ENCODE results near the gene PC. TPM values are rescaled to one million over a fixed set of nuclear protein-coding genes. Genes with fewer than 3 reads are reported as not detected.

Gene PC
- total and polyA plus RNA-seq, 5 experiments from 2014 or later, result 3.5 to 8.5 (median 6.9) TPM

GRCh38 chr11:66857234-66857926 lies 100.8 kb downstream of the PC start:
- no peaks in the 10 kb centered on the region for H3K9me3 Mint-ChIP-seq
- H3K36me3 Mint-ChIP-seq, result no peaks in the 10 kb centered on the region
- peak overlapping the region; percentile 44 to 86 (median 69) for H3K4me3 Mint-ChIP-seq
- no peaks in the 10 kb centered on the region for H3K27me3 Mint-ChIP-seq
- POLR2A ChIA-PET, result interaction anchor here (2.2 kb wide), 1 partner anchor 14 kb away, joined by 10 read pairs; the partner anchor contains the start of gene RCE1
- H3K27ac Mint-ChIP-seq, result peak overlapping the region in 2 of 10 donors; percentile 13 to 69
- H3K4me1 Mint-ChIP-seq, result peaks cover 5 to 8% (median 7%) of the 10 kb centered on the region in 4 donors
- ATAC-seq (no peak), DNase-seq (no peak)

DNA sequence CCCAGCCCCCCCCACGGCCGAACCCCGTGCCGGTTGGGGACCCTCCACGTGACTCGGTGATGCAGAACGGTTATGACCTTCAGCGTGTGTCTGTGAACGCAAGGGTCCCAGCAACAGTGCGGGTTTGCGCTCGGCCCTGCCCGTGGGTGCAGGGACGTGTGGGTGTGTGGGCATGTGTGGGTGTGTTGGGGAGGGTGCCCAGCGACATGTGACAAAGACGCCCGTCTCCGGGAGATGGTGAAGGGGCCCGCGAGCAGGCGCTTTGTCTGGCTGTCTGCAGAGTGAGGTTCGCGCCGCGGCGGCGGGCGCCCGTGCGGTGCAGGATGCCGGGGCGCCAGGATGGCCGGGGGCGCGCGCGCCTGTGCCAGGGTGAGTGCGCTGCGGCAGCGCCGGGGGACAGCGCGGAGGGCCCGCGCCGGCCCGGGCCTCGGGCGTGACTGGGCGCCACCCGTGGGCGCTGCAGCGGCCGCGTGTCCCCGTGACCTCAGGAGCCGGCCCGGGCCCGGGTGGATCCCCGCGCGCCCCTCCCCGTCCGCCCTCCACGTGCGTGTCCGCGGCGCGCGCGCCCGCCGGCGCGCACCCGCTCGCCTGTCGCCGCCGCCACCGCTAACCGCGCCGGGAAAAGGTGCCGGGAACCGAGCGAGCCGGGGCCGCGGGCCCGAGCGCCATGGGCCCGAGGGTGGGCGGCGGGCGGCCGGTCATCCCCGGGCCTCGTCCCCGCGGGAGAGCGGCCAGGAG lies 101.5 kb downstream of the PC start, which contains the start of gene LRFN4:
Gene LRFN4 (plus strand): TSS at position 569 of the 738 bp plus-strand sequence. CDS start 681 bp downstream, outside the sequence.
- Mint-ChIP-seq H3K36me3 (no peaks in the 10 kb centered on the region), H3K4me1 (peaks cover 5 to 12% (median 7%) of the 10 kb centered on the region in 4 donors), H3K27me3 (no peaks in the 10 kb centered on the region), H3K27ac (peak within 1 kb of the TSS in 7 of 10 donors; percentile 13 to 86 (median 68)), H3K9me3 (no peaks in the 10 kb centered on the region), H3K4me3 (peak within 1 kb of the TSS; percentile 79 to 93 (median 87))
- POLR2A ChIA-PET, result interaction anchor here (3.5 kb wide), 1 partner anchor 13 kb away, joined by 35 read pairs; the partner anchor contains the start of gene RCE1
- ATAC-seq, result peak; percentile 76 to 78
- peak in 7 of 10 donors; percentile 33 to 72 (median 53) for DNase-seq

DNA sequence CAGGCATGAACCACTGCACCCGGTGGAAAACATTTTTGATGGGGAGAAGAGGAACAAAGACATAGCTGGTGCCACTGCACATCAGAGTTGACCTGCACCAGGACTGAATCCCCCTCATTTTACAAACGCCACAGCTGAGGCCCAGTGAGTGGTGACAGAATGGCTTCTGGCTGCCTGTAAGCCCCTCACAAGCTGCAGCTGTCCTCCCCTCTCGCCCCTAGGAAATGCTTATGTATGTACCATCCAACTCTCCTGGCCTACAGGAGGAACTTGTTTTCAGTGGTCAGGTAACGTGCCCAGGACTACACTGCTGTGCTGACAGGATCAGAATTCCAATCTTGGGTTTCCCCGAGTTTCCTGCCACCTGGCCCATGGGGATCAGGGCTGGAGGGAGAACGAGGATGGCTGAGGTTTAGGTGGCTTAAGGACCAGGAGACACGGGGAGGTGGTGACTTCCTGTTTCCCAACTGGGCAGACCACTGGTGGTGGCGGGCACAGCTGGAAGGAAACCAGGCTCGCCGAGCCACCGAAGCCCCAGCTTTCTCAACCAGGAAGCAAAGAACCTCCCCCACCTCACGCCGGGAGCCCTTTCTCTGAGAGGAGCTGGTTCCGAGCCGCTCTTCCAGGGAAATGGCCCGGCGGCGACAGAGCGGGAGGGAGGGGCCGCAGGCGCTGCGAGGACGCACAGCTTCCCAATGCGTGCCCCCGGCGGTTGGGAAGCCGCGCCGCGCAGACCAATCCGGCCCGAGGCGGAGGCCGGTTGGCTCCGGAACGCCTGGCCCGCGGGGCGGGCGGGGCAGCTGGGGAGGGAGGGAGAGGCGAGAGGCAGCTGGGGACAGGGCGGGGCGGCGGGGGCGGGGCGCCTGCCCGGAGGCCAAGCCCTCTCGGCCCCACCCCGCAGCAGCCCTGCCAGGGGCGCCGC lies 102.3 kb downstream of the PC start:
- no peaks in the 10 kb centered on the region for H3K36me3 Mint-ChIP-seq
- H3K27ac Mint-ChIP-seq, result peak overlapping the region in 8 of 10 donors; percentile 11 to 76 (median 56)
- peak overlapping the region; percentile 71 to 91 (median 84) for H3K4me3 Mint-ChIP-seq
- H3K4me1 Mint-ChIP-seq, result peaks cover 5 to 12% (median 7%) of the 10 kb centered on the region in 4 donors
- ATAC-seq (peak; percentile 66 to 73), DNase-seq (peak in 6 of 10 donors; percentile 49 to 81 (median 64))
- POLR2A ChIA-PET, result interaction anchor here (3.5 kb wide), 1 partner anchor 12 kb away, joined by 35 read pairs; the partner anchor contains the start of gene RCE1
- no peaks in the 10 kb centered on the region for H3K9me3 Mint-ChIP-seq
- H3K27me3 Mint-ChIP-seq, result no peaks in the 10 kb centered on the region

GRCh38 chr11:66854729-66855211 lies 103.4 kb downstream of the PC start:
- Mint-ChIP-seq H3K4me3 (peak overlapping the region in 9 of 10 donors; percentile 26 to 86 (median 64)), H3K4me1 (peaks cover 5 to 12% (median 7%) of the 10 kb centered on the region in 4 donors)

DNA sequence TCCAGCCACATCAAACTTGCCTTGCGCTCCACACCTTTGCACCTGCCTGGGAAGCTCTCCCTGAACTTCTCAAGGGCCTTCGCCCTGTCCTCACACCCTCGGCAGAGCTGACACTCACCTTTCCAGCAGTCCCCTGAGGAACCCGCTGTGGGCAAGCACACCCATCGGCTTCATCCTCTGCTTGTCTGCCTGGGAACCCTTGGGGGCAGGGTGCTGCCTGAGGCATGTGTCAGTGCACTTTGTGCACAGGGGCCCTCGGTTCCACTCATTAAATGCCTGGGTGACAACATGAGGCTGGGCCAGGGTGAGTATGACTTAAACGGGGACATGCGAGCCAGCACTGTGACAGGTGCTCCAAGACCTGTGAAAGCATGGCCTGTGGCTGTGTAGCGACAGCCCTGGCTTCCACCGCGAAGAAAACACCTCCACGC lies 103.9 kb downstream of the PC start:
- POLR2A ChIA-PET, result interaction anchor here (3.5 kb wide), 1 partner anchor 10 kb away, joined by 35 read pairs; the partner anchor contains the start of gene RCE1
- Mint-ChIP-seq H3K36me3 (no peaks in the 10 kb centered on the region), H3K9me3 (no peaks in the 10 kb centered on the region), H3K4me3 (peak overlapping the region in 4 of 10 donors; percentile 18 to 42 (median 39)), H3K27ac (peak overlapping the region in 1 of 10 donors; percentile 72), H3K4me1 (peaks cover 5 to 12% (median 7%) of the 10 kb centered on the region in 4 donors), H3K27me3 (no peaks in the 10 kb centered on the region)
- DNase-seq (peak in 1 of 10 donors; percentile 36), ATAC-seq (no peak)

More at GRCh38 chr11:66854729-66855211, 103.4 kb downstream of the PC start:
- H3K9me3 Mint-ChIP-seq, result no peaks in the 10 kb centered on the region
- peak overlapping the region in 2 of 10 donors; percentile 52 to 62 for H3K27ac Mint-ChIP-seq
- H3K27me3 Mint-ChIP-seq, result no peaks in the 10 kb centered on the region
- H3K36me3 Mint-ChIP-seq, result no peaks in the 10 kb centered on the region
- POLR2A ChIA-PET, result interaction anchor here (0.7 to 3.5 kb wide), 2 partner anchors 11 to 37 kb away, joined by 3 to 35 read pairs; partner anchors contain the start of gene RCE1
- ATAC-seq (no peak), DNase-seq (peak in 1 of 10 donors; percentile 61)

DNA sequence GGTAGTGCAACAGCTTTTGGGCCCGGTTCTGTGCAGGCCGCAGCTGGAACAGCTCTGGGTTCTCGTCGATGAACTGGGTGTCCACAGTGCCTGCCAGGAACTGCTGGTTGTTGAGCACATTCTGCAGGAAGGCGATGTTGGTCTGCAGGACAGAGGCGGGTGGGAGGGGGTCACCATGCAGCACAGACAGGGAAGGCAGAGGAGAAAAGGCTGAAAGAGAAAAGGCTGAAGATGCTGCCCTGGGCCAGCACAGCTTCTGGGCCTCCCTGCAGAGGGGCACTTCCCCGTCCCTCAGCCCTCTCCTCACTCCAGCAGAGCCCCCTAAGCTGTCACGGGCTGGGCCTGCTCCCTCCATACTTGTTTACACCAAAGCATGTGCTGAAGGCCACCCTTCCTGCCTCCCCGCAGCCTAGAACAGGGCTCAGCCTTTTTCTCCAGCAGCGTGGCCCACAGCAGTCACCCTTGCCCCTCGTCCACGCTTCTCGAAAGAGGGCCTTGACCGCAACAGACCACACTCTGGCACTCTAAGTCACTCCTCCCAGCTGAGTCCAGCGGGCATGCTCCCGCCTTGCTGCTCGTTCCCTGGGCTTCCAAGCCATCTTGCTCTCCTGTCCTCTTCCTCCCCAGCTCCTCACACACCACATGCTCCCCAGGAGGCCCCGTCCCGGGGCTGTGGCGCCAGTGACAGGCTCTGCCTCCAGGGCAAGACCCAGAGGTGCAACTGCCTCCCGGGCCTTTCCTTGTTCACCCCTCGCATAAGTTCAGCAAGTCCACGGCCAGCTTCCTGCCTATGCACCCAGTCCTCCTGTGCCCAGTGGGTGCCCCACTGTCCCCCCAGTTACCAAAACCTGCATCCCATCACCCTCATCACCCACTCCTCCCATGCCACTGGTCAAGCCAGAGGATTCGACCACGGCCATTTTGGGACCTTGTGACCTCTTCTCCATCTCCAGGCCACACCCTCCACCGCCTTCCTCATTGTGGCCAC lies 104.6 kb downstream of the PC start:
- no peaks in the 10 kb centered on the region for H3K36me3 Mint-ChIP-seq
- DNase-seq, result peak in 1 of 10 donors; percentile 62
- peaks cover 5 to 12% (median 7%) of the 10 kb centered on the region in 4 donors for H3K4me1 Mint-ChIP-seq
- H3K27me3 Mint-ChIP-seq, result no peaks in the 10 kb centered on the region
- POLR2A ChIA-PET, result interaction anchor here (3.5 kb wide), 1 partner anchor 9 kb away, joined by 35 read pairs; the partner anchor contains the start of gene RCE1
- no peaks in the 10 kb centered on the region for H3K9me3 Mint-ChIP-seq
- peak overlapping the region in 5 of 10 donors; percentile 4 to 56 (median 24) for H3K4me3 Mint-ChIP-seq
- H3K27ac Mint-ChIP-seq, result peak overlapping the region in 1 of 10 donors; percentile 72
- ATAC-seq, result no peak

GRCh38 chr11:66852466-66853241 lies 105.5 kb downstream of the PC start:
- POLR2A ChIA-PET, result no interaction called here
- Mint-ChIP-seq H3K4me3 (peak overlapping the region in 1 of 10 donors; percentile 56), H3K27ac (no peak overlapping the region), H3K4me1 (peaks cover 4 to 12% (median 7%) of the 10 kb centered on the region in 4 donors), H3K36me3 (no peaks in the 10 kb centered on the region), H3K27me3 (no peaks in the 10 kb centered on the region), H3K9me3 (no peaks in the 10 kb centered on the region)
- DNase-seq (peak in 1 of 10 donors; percentile 48), ATAC-seq (no peak)

DNA sequence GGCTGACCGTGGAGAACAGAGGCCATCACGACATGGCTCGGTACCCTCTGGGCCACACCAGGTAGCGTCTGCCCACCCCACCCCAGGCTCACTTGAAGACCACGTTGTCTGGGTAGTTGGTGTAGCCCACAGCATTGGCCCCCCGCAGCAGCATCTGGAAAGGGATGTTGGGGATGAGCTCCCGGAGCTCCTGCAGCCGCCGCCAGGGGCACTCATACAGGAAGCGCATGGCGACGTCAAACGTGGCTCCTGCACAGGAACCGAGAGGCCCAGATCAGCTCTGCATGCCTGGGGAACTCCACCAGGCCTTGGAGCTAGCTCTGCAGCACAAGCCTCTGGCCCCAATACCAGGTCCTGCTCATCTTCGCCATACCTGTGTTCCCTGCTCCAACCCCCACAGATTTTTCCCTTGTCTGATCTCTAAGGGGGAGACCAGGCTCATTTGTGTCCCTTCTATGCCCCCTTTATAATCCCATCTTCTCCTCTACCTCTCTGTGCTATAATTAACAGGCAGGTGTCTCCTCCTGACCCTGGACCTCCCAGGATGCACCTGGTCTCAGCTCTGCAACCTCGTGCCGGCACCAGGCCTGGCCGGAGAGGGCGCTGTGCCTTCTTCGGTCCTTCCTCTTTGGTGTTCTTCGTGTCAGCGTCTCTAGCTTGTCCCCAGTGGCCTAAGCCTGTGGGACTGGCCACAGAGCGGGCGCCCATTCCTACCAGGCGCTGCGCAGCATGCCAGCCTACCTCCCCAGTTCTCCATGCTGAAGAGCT lies 106.3 kb downstream of the PC start:
- DNase-seq, result peak in 1 of 10 donors; percentile 37
- peaks cover 4 to 10% (median 7%) of the 10 kb centered on the region in 4 donors for H3K4me1 Mint-ChIP-seq
- no peak overlapping the region for H3K4me3 Mint-ChIP-seq
- no peaks in the 10 kb centered on the region for H3K9me3 Mint-ChIP-seq
- H3K27ac Mint-ChIP-seq, result no peak overlapping the region
- POLR2A ChIA-PET, result interaction anchor here (1.0 to 1.7 kb wide), 2 partner anchors 8 to 10 kb away, joined by 3 to 4 read pairs; partner anchors contain the start of gene RCE1
- ATAC-seq, result no peak
- H3K36me3 Mint-ChIP-seq, result no peaks in the 10 kb centered on the region
- H3K27me3 Mint-ChIP-seq, result no peaks in the 10 kb centered on the region

DNA sequence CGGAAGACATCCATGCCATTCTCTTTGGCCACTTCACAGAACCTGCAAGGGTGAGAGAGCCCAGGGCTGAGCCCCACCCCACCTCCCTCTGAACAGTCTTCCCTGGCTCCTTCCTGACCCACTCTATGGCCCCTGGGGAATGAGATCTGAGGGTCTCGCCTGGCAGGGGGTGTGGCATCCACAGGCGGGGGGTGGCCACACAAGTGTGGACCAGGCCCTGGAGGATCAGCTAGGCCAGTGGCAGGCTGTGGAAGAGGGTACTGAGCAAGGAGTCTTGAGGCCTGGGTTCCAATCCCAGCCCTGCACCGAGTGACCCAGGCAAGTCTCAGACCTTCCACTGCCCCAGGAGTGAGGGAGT lies 107.0 kb downstream of the PC start:
- Mint-ChIP-seq H3K4me3 (no peak overlapping the region), H3K27ac (no peak overlapping the region), H3K36me3 (peaks cover 0 to 3% (median 0%) of the 10 kb centered on the region in 3 donors), H3K4me1 (peaks cover 4 to 10% (median 8%) of the 10 kb centered on the region in 4 donors), H3K9me3 (no peaks in the 10 kb centered on the region), H3K27me3 (no peaks in the 10 kb centered on the region)
- no peak for ATAC-seq
- no peak for DNase-seq
- POLR2A ChIA-PET, result interaction anchor here (1.0 to 1.7 kb wide), 2 partner anchors 8 to 9 kb away, joined by 3 to 4 read pairs; partner anchors contain the start of gene RCE1
